Measurements from ENCODE around the gene SLAMF1. TPM values are rescaled to one million over a fixed set of nuclear protein-coding genes. Genes with fewer than 3 reads are reported as not detected.

The SLAMF1 gene
- total RNA-seq, 4 donors from 2014 or later: 0.09 to 0.26 TPM; not detected in 2

GRCh38 chr1:160670701-160671100 lies 23.9 kb upstream of the SLAMF1 start:
- DNase-seq: no peak
- no peaks in the 10 kb centered on the region for H3K9me3 ChIP-seq
- no peak overlapping the region for H3K4me3 ChIP-seq
- no peaks in the 10 kb centered on the region for H3K4me1 ChIP-seq
- no peaks in the 10 kb centered on the region for H3K36me3 ChIP-seq
- H3K27me3 ChIP-seq: no peaks in the 10 kb centered on the region
- intact Hi-C loops (cut with DNase I; ENCODE audit: low total_unique reads): no loop called here
- TF ChIP-seq CTCF (IDR thresholded peaks at IDR 0.05): no peak
- no peak overlapping the region for H3K27ac ChIP-seq

DNA sequence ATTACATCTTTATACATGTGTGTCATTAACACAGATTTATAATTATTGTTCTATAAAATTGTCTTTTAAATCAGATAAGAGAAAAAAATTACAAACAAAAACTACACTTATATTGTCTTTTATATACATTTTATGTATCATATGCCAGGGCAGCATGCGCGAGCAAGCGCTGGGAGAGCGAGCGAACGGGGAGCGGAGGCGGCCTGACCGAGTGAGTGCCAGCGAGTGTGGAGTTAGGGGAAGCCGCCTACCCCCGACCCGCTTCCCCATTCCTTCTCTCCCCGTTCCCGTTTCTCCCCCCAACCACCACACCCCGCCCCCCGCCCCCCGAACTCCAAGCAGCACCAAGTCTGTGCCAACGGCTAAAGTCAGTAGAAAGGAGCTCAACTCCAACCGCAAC lies 23.0 kb upstream of the SLAMF1 start:
- no peak for TF ChIP-seq CTCF (IDR thresholded peaks at IDR 0.05)
- TF ChIP-seq POLR2A (IDR thresholded peaks at IDR 0.05): no peak
- DNase-seq: no peak
- H3K9me3 ChIP-seq: no peaks in the 10 kb centered on the region
- intact Hi-C loops (cut with DNase I; ENCODE audit: low total_unique reads): no loop called here
- no peaks in the 10 kb centered on the region for H3K27me3 ChIP-seq
- no peaks in the 10 kb centered on the region for H3K4me1 ChIP-seq
- H3K4me3 ChIP-seq: no peak overlapping the region
- H3K36me3 ChIP-seq: no peaks in the 10 kb centered on the region
- no peak overlapping the region for H3K27ac ChIP-seq

GRCh38 chr1:160669276-160669675 lies 22.4 kb upstream of the SLAMF1 start:
- Histone ChIP-seq H3K27ac (no peak overlapping the region), H3K27me3 (no peaks in the 10 kb centered on the region), H3K4me3 (no peak overlapping the region), H3K4me1 (no peaks in the 10 kb centered on the region), H3K9me3 (no peaks in the 10 kb centered on the region), H3K36me3 (no peaks in the 10 kb centered on the region)
- DNase-seq: no peak
- intact Hi-C loops (cut with DNase I; ENCODE audit: low total_unique reads): no loop called here
- TF ChIP-seq CTCF (IDR thresholded peaks at IDR 0.05) (no peak), POLR2A (IDR thresholded peaks at IDR 0.05) (no peak)

DNA sequence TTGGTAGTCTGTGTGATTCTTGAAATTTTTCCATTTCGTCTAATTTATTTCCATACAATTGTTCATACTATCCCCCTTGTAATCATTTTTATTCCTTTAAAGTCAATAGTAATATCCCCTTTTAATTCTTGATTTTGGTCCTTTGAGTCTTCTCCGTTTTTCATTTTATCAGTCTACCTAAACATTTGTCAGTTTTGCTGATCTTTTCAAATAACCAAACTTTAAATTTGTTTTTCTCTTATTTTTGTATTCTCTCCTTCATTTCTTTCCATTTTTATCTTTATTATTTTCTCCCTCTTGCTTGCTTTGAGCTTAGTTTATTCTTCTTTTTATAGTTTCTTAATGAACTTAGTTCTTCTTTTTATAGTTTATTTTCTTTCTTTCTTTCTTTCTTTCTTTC lies 21.1 kb upstream of the SLAMF1 start:
- intact Hi-C loops (cut with DNase I; ENCODE audit: low total_unique reads): no loop called here
- Histone ChIP-seq H3K4me3 (no peak overlapping the region), H3K27ac (no peak overlapping the region), H3K27me3 (no peaks in the 10 kb centered on the region), H3K4me1 (no peaks in the 10 kb centered on the region), H3K36me3 (no peaks in the 10 kb centered on the region), H3K9me3 (no peaks in the 10 kb centered on the region)
- DNase-seq: no peak
- TF ChIP-seq CTCF (IDR thresholded peaks at IDR 0.05): no peak
- TF ChIP-seq POLR2A (IDR thresholded peaks at IDR 0.05): no peak

- Histone ChIP-seq H3K36me3 (no peaks in the 10 kb centered on the region), H3K27ac (peak overlapping the region in 1 of 2 donors; percentile 20), H3K4me1 (no peaks in the 10 kb centered on the region), H3K4me3 (no peak overlapping the region), H3K27me3 (no peaks in the 10 kb centered on the region), H3K9me3 (no peaks in the 10 kb centered on the region)
- intact Hi-C loops (cut with DNase I; ENCODE audit: low total_unique reads): no loop called here
- no peak for TF ChIP-seq POLR2A (IDR thresholded peaks at IDR 0.05)
- no peak for TF ChIP-seq CTCF (IDR thresholded peaks at IDR 0.05)
- DNase-seq: no peak
Measured at GRCh38 chr1:160666079-160666442, 19.2 kb upstream of the SLAMF1 start.

All from uterus (tissue), 4 donors.